TTC549 (cell line): ENCODE results near the gene FARS2.
"Not testable (repeated sequence)": the region's sequence is repeated elsewhere in the genome, so short reads cannot be mapped to it uniquely, and the experiment has no call there.

Experiments used
- FAIRE-seq: peaks from 2 replicates; lab custom pipeline; 2012; peaks lifted over from hg19 to GRCh38; lab: Jason Lieb, UNC

Gene FARS2

GRCh38 chr6:5639193-5639592, 377.9 kb downstream of the FARS2 start:
- FAIRE-seq: no peak

GRCh38 chr6:5640614-5641013, 379.3 kb downstream of the FARS2 start:
- FAIRE-seq: no peak

GRCh38 chr6:5644523-5645185, 383.3 kb downstream of the FARS2 start:
- FAIRE-seq: no peak

- FAIRE-seq: no peak
Measured at GRCh38 chr6:5645328-5646290, 384.3 kb downstream of the FARS2 start.

GRCh38 chr6:5652406-5653137, 391.3 kb downstream of the FARS2 start:
- FAIRE-seq: no peak

- FAIRE-seq: no peak
Measured at GRCh38 chr6:5653801-5654200, 392.5 kb downstream of the FARS2 start.

- FAIRE-seq: no peak
Measured at GRCh38 chr6:5656226-5656625, 394.9 kb downstream of the FARS2 start.

- not testable (repeated sequence) for FAIRE-seq
Measured at GRCh38 chr6:5656695-5657094, 395.4 kb downstream of the FARS2 start.

- no peak for FAIRE-seq
Measured at GRCh38 chr6:5657684-5658430, 396.5 kb downstream of the FARS2 start.

GRCh38 chr6:5659467-5659866, 398.2 kb downstream of the FARS2 start:
- FAIRE-seq: no peak

GRCh38 chr6:5660772-5661171, 399.5 kb downstream of the FARS2 start:
- FAIRE-seq: no peak

GRCh38 chr6:5662797-5663196, 401.5 kb downstream of the FARS2 start:
- no peak for FAIRE-seq

- FAIRE-seq: no peak
Measured at GRCh38 chr6:5663259-5663658, 401.9 kb downstream of the FARS2 start.

GRCh38 chr6:5663739-5664138, 402.4 kb downstream of the FARS2 start:
- FAIRE-seq: no peak

GRCh38 chr6:5664149-5664548, 402.8 kb downstream of the FARS2 start:
- FAIRE-seq: no peak

- no peak for FAIRE-seq
Measured at GRCh38 chr6:5665173-5665572, 403.9 kb downstream of the FARS2 start.

- no peak for FAIRE-seq
Measured at GRCh38 chr6:5665667-5666066, 404.4 kb downstream of the FARS2 start.

GRCh38 chr6:5666695-5667094, 405.4 kb downstream of the FARS2 start:
- no peak for FAIRE-seq

GRCh38 chr6:5667737-5668136, 406.4 kb downstream of the FARS2 start:
- FAIRE-seq: no peak

- FAIRE-seq: no peak
Measured at GRCh38 chr6:5670381-5670780, 409.1 kb downstream of the FARS2 start.

GRCh38 chr6:5670811-5671561, 409.7 kb downstream of the FARS2 start:
- no peak for FAIRE-seq
